Stomach (tissue), 4 donors: ENCODE results near the gene CCDC6.

ENCODE experiments used
- CTCF ChIP-seq, 7 experiments: fragments of 450-650 bp in 4 of 7; fragments of 200-600 bp in 3 of 7; sonication (generic) in 3 of 7; IDR thresholded peaks; one replicate each; pipeline ENCODE4 v1.5.1; 2016 to 2019; ENCODE audit warnings: antibody characterized with exemption in 7 of 7, control low read depth in 2 of 7, mild to moderate bottlenecking in 1 of 7
- POLR2A ChIP-seq, 4 donors: fragments of 450-650 bp; IDR thresholded peaks; one replicate each; pipeline ENCODE4 v1.6.1; 2016; ENCODE audit warnings: antibody characterized with exemption in 4 of 4, control low read depth in 2 of 4, mild to moderate bottlenecking in 1 of 4, moderate library complexity in 1 of 4

GRCh38 chr10:59888781-59889435, 17.4 kb downstream of the CCDC6 start:
- TF ChIP-seq POLR2A (IDR thresholded peaks at IDR 0.05) (no peak), CTCF (IDR thresholded peaks at IDR 0.05) (no peak)
